Uterine smooth muscle cell (primary cell): ENCODE data around the gene MORN5. TPM values are rescaled to one million over a fixed set of nuclear protein-coding genes. Genes with fewer than 3 reads are reported as not detected.

ENCODE experiments used
- total RNA-seq: library from RNA; depleted of rRNA; stranded (reverse); fragments of >200 nt; gene quantifications from 2 replicates; pipeline ENCODE4 v1.2.3, GENCODE V29; 2014

The MORN5 gene
- 0.33 TPM in 1 of 2 replicates, not detected in the other for total RNA-seq

DNA sequence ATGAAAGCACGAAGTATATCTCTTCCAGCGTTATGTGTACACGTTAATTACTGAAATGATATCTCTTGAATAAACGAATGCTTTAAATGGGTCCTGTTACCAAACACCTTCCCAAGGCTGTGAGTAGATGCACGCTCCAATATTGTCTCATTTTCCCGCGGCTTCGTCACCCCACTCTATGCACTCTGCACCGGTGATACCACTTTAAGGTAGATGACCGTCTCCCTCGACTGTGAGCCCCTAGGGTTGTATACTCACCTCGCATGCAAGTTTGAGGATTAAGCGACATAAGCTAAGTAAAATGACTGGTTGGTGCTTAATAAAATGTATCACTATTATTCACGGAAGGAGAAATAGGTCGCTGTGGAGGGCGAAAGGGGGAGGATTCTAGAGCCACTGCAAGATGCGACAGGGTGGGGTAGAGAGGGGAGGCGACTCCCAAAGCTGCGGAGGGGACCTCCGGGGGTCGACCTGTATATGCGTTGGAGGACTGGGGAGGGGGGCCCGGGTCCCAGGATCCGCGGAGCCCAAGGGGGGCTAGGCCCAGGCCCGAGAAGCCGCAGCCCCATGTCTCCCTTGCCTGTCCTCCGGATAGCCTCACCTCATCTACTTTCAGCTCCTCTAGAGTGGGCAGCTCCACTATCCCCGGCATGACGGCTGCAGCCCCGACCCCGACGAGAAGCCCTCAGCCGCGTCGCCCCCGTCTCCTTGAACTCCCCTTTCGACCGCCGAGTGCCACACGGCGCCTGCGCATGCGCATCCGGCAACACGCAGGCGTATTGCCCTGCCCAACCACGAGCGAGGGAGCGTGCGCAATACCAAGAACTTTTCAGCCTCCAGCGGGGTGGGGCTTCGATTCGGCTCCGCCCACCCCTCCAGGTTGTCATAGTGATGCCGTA, at the start of gene MORN5, which contains the start of gene NDUFA8:
Gene MORN5, plus strand, starts transcription at position 883 of the 899 bp plus-strand sequence. CDS start 65 bp downstream, outside the sequence.
Gene NDUFA8, minus strand, starts transcription at position 754 of the 899 bp plus-strand sequence. Its CDS starts 102 bp downstream, at position 652.

DNA sequence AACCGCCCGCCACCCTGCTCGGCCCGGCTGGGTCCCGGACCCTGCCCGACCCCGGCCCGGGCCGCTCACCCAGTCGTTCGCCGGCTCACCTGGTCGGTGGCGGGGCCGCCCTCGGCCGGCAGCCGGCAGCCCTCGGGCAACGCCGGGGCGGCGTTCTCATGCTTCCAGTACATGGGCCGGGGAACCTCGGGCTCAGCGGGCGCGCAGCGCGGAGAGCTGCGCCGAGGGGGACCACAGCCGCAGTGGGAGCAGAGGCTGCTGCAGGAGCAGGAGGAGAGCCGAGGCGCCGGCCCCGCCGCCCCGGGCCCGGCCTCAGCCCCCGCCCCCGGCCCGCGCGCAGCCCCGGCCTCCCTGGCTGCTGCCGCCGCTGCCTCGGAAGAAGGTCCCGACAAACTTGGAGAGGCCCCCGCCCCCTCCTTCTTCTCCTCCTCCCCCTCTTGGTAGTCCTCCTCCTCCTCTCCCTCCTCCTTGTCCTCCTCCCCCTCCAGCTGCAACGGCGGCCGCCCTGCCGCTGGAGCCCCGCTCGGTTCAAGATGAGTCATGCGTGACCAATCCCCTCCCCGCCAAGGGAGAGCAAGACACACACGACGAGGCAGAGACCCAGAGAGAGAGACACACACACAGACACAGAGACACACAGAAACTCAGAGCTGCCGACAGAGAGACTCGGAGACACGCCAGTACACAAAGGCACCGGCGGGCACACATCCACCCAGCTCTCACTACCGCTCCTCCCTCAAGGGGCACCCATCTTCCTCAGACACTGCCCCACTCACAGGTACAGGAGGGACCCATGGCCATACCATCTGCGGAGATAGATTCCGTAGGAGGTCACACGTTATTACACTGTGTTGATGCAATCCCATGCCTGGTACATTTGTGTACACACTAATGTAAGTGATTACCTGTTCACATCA, 69.1 kb downstream of the MORN5 start, which contains the start of gene LHX6:
Gene LHX6, minus strand, starts transcription at position 390 of the 917 bp plus-strand sequence. Its CDS starts 217 bp downstream, at position 173.

Other genes with a start within 250 kb of the MORN5 start
- 2.9 and 3.8 TPM in 2 replicates for gene TTLL11, start 66.6 kb upstream of the MORN5 start, total RNA-seq
- 41.7 and 44.6 TPM in 2 replicates for gene NDUFA8, start 129 bp upstream of the MORN5 start, total RNA-seq
- under 0.01 TPM in 1 of 2 replicates, not detected in the other for gene LHX6, start 69.0 kb downstream of the MORN5 start, total RNA-seq
- gene RBM18, start 104.9 kb downstream of the MORN5 start, total RNA-seq, result 8.2 and 9.1 TPM in 2 replicates
- 33.0 and 50.4 TPM in 2 replicates for gene MRRF, start 105.0 kb downstream of the MORN5 start, total RNA-seq
- 11.4 and 31.2 TPM in 2 replicates for gene PTGS1, start 211.1 kb downstream of the MORN5 start, total RNA-seq